NB4 (cell line): ENCODE data around the gene TSEN15.
"Not testable (repeated sequence)": the region's sequence is repeated elsewhere in the genome, so short reads cannot be mapped to it uniquely, and the experiment has no call there.

Source experiments
- DNase-seq: peaks from one replicate; pipeline ENCODE4 v3.0.0; 2010; ENCODE audit warnings: low read depth
- H3K4me3 ChIP-seq: one replicate; pipeline ENCODE4 v1.5.1; 2011; ENCODE audit warnings: mild to moderate bottlenecking, low read depth, low read length, moderate library complexity
- CTCF ChIP-seq: IDR thresholded peaks from one replicate; pipeline ENCODE4 v1.5.1; 2012; ENCODE audit warnings: low read depth, low read length
- MAX ChIP-seq: IDR thresholded peaks from 2 replicates; pipeline ENCODE4 v1.6.1; 2011; ENCODE audit warnings: low read depth, low read length
- MYC ChIP-seq: IDR thresholded peaks from 2 replicates; pipeline ENCODE4 v1.6.1; 2011; ENCODE audit warnings: low read depth, low read length
- POLR2A ChIP-seq: IDR thresholded peaks from 2 replicates; pipeline ENCODE4 v1.6.1; 2011; ENCODE audit warnings: mild to moderate bottlenecking; ENCODE audit not compliant: insufficient read length; ENCODE audit errors: extremely low read depth

TSEN15 gene

GRCh38 chr1:184088037-184088436 is 36.5 kb downstream of the TSEN15 start:
- DNase-seq = no peak
- H3K4me3 ChIP-seq = no peak overlapping the region

GRCh38 chr1:184093071-184093470 is 41.5 kb downstream of the TSEN15 start:
- TF ChIP-seq POLR2A (no peak), CTCF (no peak)
- H3K4me3 ChIP-seq = no peak overlapping the region
- DNase-seq = no peak

More at GRCh38 chr1:184088037-184088436, 36.5 kb downstream of the TSEN15 start:
- no peak for TF ChIP-seq MYC
- no peak for TF ChIP-seq CTCF
- TF ChIP-seq POLR2A = no peak
- TF ChIP-seq MAX = no peak

GRCh38 chr1:184096005-184096404 is 44.5 kb downstream of the TSEN15 start:
- no peak for TF ChIP-seq CTCF
- TF ChIP-seq POLR2A = no peak
- no peak for TF ChIP-seq MAX
- TF ChIP-seq MYC = no peak
- no peak for DNase-seq

GRCh38 chr1:184096580-184096979 is 45.0 kb downstream of the TSEN15 start:
- not testable (repeated sequence) for H3K4me3 ChIP-seq, DNase-seq

More at GRCh38 chr1:184096005-184096404, 44.5 kb downstream of the TSEN15 start:
- no peak overlapping the region for H3K4me3 ChIP-seq

- no peak overlapping the region for H3K4me3 ChIP-seq
- no peak for DNase-seq
- TF ChIP-seq POLR2A (no peak), MYC (no peak), CTCF (no peak), MAX (no peak)
Measured at GRCh38 chr1:184101141-184101540, 49.6 kb downstream of the TSEN15 start.

- no peak for DNase-seq
- TF ChIP-seq MYC (no peak), POLR2A (no peak), CTCF (no peak), MAX (no peak)
- H3K4me3 ChIP-seq = no peak overlapping the region
Measured at GRCh38 chr1:184101571-184101970, 50.0 kb downstream of the TSEN15 start.
